ENCODE measurements around the gene SPATA31E1.

SPATA31E1 gene

DNA sequence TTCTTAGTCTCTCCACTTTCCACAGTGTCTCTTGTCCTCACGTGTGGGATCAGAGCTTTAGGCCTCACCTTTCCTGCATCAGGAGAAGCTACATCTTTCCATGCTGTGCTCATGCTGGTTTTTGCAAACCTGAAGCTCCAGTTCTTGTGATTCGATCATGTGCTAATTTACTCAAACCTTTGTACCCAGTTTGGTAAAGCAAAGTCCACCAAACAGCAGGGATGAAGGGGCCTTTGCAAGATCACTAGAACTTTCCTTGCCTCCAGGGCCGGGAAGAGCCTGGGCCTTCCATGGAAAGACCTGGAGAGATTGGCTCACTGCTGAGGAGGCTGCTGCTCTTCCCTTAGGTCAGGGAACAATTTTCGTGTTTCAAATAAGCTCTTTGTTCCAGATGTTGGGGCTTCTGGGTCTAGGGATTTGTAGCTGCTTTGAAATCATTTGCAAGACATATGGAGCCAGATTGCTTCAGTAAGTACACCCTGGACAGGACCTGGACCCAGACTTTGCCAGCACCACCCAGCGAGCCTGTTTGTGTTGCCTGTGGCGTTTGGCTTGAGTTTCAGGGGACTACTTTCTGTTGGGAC lies 18.7 kb upstream of the SPATA31E1 start:
- no peak for DNase-seq (ENCODE audit: low read depth, low spot score)

DNA sequence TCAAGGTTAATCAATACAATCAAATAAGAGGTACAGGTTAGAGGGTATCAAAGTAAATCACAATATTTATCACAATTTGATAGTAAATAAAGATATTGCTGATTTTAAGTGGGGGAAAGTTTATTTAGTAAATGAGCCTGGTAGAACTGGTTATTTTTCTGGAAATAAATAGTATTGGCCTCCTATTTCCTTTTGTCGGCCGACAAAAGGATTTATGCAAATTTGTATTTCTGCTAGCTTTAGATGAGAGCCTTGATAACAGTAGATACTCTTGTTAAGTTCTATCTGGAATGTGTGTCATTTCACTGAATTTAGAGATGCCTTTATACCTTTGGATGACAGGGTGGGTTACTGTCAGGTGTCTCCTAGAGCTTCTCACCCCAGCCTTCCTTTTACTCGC lies 17.8 kb upstream of the SPATA31E1 start:
- no peak for DNase-seq (ENCODE audit: low read depth, low spot score)

DNA sequence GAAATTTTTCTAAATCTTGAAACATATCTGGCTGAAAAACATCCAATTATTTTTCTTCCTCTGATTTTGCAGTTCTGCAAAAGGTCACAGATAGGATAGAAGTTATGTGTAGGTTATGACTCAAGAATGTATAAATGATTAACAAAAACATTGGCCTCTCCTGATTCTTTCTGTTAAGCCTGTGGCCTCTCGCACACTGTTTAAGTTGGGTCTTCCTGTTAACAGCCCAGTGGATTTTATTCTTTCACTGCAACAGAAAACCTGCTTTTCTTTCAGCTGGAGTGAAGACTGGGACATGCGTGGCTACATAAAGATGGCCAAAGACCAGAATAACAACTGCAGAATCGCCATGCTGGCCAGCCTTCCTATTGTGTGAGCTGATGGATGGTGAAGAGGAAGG lies 17.1 kb upstream of the SPATA31E1 start:
- no peak for DNase-seq (ENCODE audit: low read depth, low spot score)

DNA sequence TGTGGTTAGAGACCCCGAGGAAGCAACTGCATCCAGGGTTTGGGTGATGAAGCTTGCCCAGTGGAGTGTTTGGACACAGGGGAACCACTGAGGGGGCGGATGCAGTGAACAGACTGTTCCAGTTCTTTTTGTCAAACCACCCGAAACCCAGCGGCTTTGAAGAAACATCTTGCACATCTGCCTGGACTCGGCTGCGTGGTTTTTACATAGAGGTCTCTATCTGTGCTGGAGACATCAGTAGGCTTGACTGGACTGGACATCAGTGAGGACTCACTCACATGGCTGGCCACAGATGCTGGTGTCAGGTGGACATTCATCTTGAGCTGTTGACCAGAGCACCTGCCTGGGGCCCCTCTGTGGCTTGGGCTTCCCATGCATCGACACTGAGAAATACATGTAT lies 15.3 kb upstream of the SPATA31E1 start:
- no peak for DNase-seq (ENCODE audit: low read depth, low spot score)

DNA sequence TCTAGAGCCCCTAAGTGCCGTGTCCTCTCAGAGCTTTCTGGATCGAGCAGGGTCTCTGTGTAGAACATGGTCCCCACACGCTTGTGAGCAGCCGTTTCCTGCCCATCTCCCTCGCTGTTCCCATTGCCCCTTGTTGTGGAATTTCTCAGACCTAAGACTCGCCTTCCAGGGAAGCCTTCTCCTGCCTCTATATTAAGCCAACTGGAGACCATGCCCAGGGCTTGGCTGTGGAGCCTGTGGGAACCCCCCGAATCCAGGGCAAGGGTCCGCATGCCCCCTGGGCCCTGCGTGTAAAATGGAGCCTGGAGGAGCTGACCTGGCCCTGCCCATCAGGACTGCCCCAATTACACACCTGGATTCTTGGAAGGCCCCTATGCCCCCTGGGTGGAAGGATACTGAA lies 14.5 kb upstream of the SPATA31E1 start:
- DNase-seq (ENCODE audit: low read depth, low spot score) = no peak

DNA sequence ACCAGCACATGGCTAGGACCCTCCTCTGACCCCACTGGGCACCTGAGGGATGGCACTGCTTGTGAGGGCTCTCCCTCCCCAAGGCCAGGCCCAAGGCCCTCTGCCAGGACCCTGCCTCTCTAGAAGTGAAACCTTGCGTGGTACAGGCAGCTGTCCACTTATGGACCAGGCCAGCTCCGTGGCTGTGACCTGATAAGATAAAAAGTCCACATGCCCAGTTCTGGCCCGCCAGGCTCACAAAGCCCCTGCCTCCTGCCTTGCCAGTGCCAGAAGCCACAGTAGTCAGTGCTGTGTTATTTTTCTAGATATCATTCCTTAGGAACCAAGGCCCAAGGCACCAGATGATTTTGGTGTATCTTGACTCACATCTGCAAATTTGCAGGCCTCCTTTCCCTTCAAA lies 14.0 kb upstream of the SPATA31E1 start:
- no peak for DNase-seq (ENCODE audit: low read depth, low spot score)

DNA sequence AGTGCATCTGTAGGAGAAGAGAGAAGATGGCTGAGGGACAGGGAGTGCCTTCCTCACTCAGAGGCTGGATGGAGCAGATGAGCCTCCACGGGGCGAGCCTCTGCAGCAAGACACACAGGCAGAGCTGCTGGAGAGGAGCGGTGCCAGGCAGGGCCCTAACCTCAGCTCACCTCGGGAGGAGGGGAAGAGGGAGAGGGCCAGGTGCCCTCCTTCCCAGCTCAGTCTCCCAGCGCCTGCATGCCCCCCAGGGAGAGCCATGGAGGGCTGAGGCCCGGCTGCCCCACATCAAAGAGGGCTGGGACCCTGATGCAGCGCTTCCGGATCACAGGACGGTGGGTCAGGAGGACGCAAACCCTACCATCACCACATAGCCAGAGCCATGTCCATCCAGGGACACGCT lies 13.6 kb upstream of the SPATA31E1 start:
- DNase-seq (ENCODE audit: low read depth, low spot score) = no peak

DNA sequence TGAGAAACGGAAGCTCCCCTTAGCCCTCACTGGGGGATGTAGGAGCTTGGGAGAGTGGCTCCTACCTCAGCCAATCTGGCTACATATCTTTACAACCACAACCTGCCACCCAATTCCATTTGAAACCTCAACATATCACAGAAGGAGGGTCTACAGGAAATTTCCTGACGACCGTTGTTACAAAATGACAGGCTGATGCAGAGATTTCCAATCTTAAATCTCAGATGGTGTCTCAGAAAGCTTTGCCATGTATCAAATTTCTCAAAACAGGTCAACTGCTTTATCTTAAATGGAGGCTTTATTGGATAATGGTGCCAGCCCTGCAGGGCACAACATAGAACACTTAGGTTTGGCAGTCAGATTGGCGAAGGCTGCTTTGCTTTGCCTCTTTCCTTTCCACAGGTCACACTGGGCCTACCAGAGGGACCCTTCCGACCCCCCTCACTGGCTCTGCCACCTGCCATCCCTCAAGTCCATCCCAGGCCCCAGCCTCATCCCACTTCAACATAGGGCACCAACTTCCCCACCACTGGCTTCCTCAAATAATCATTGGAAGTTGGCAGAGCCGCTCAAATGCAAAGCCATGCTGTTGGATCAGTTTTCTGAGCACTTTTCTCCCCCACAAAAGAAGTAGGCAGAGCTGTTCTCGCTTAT lies 11.1 kb upstream of the SPATA31E1 start:
- no peak for DNase-seq (ENCODE audit: low read depth, low spot score)

DNA sequence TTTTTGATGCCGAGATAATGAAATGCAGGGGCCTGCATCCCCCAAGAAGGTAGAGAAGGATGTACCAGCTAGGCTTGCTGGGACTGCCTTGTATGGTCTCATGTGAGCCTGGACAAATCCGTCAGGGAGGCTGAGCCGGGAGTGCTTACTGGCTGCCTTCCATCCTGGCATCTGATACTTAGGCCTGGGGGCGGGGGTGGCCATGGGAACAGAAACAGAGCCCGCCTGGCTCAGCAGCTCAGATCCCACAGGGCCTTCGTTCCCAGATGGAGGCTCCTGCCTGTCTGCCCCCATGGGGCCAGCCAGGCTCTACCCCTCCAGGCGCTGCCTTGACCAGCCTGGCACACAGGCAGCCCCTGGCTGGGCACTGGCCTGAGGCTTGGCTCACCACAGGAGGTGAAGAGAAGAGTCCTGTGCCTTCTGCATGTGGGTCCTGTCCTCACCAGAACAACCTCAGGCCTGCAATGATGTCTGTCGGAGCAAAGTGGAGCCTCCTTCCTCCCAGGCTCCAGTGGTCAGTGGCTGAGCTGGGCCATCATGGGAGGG lies 10.5 kb upstream of the SPATA31E1 start:
- DNase-seq (ENCODE audit: low read depth, low spot score) = peak; percentile 77

DNA sequence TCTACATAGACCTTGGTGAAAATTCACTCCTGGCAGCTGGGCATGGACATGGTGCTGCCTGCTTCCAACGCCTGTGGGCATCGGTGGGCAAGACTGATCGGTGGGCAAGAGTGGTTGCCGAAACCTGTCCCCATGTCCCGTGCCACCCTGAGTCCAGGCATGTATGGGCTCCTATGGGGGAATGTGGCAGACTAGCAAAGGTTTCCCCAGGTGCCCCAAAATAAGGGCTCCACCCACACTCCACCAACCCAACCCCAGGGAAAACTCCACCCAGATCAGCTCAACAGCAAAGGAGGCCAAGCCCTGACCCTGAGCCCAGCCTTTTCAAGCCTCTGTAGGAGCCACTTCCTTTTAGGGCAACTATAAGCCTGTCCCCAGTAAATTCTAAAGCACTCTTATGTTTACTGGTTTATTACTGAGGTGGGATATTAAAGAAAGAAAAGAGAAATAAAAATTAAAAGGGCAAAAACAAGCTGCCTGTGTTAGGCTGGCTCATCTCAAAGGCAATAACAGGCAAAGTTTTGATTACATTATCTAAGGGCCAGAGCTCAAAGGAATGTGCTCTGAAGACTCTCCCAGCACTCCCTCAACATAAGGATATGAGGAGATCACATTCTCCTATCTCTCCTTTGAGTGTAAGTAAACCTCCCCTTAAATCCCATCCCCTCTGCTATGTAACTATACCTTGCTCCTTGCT lies 8.9 kb upstream of the SPATA31E1 start:
- DNase-seq (ENCODE audit: low read depth, low spot score) = no peak

DNA sequence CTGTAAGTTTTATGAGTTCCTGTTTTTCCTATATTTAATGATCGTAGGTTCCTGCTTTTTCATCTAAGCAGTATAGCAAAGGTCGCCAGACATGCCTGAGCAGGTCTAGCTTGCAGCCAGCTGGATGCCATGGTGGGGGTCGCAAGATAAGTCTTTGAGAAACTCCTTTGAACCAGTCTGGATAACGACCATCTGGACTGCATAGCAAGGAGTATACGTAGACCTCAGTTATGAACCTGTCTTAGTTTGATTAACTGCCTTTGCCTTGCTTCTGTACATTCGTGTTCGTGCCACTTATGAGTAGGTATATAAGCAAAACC lies 8.4 kb upstream of the SPATA31E1 start:
- no peak for DNase-seq (ENCODE audit: low read depth, low spot score)

DNA sequence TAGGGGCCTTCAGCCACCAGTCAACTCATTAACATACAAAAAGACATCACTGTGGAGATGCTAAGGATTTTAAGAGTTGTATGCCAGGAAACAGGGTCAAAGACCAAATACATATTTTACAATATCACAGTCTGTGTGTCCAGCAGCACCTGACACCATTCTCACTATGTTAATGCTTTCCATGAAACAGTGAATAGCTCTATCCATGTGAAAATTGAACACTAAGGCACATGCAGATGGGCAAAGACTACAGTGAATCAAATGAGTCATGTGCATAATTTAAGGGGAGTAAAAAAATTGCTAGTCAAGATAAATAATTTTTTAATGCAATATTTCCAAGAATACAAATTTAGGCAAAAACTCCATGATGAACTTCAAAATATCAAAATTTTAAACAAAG lies 7.6 kb upstream of the SPATA31E1 start:
- no peak for DNase-seq (ENCODE audit: low read depth, low spot score)

DNA sequence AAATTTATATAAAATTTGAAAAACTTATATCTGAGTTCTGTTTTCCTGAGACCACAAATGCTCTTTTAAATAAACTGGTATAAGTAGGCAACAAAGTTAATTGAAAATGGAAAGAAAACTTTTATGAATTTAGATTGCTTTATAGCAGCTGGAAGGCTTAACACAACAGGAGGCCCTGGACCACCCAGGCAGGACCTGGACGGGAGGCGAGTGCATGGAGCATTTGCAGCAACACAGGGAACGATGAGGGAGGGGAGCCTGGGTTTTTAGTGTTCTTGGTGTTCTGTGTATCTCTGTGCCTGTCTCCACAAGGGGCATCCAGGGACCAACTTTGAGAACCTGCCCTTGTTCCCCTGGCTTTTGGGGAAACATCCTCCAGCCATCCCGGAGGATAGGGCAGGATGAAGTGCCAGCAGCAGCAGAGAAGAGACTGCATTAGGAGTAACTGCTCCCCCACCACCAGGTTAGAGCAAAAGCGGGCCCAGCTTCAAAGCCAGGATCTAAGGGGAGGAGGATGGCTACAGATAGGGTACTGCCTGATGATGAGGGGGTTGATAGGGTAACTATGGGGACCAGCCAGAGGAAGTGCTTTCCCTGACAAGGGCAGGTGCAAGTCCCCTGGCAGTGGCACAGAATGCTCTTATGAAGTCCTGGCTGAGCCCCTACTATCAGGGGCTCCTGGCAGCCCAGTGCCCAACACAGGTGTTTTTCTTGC lies 6.7 kb upstream of the SPATA31E1 start:
- no peak for DNase-seq (ENCODE audit: low read depth, low spot score)

DNA sequence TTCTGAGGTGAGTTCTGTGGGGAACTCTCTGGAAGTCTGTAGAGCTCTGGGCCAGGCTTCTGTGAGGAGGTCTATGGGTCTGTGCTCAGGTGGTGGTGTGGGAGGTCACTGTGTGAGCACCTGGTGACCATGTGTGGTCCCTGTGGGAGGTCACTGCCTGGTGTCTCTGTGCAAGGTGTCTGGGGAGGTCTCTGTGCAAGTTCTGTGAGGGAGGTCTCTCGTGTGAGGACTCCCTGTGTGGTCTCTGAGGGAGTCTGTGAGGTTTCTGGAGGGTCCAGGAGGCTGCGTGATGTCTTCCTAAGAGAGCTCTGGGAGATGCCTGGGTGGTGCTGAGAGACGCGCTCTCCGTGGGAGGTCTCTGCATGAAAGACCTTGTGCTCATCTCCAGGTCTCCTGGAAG lies 6.0 kb upstream of the SPATA31E1 start:
- DNase-seq (ENCODE audit: low read depth, low spot score) = no peak

DNA sequence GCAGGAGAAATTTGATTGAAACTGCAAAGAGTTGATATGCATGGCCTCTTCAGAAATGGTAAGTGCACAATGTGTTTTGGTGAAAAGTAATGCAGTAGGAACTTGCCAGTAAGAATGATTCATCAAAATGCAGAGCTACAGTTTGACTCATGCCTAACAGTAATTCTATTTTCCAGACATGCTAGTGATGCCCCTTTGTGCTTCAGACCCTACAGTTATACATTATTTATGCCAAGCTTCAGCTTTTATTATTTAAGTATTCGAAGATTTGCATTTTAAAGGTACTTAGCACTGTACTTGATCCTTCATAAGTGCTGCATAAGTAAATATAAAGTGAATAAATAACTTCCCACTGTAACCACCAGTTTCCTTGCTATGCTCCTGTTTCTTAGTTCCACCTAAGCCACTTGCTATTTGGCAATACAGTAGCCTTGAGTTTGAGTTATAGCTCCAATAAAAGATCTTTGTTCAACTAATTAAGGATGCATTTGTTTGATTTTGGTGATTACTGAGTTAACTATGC lies 3.6 kb upstream of the SPATA31E1 start:
- DNase-seq (ENCODE audit: low read depth, low spot score) = peak; percentile 67

DNA sequence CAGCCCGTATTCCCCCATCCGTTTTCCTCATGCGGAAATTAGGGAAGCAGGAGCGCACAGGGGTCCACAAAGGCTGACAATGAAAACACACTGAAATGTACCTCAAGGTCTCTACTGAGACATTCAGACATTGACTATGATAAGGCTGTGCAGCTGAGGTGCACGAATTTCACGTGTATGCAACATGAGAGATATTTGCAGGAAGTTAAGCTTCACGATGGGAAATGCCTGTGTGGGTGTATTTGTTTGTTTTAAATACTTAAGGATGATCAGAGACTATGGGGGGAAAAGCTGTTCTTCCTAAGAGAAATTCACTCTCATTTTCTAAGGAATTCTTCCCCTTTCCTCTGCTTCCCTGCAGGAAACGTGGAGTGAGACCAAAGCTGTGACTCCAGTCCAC lies 2.6 kb upstream of the SPATA31E1 start:
- DNase-seq (ENCODE audit: low read depth, low spot score) = no peak

DNA sequence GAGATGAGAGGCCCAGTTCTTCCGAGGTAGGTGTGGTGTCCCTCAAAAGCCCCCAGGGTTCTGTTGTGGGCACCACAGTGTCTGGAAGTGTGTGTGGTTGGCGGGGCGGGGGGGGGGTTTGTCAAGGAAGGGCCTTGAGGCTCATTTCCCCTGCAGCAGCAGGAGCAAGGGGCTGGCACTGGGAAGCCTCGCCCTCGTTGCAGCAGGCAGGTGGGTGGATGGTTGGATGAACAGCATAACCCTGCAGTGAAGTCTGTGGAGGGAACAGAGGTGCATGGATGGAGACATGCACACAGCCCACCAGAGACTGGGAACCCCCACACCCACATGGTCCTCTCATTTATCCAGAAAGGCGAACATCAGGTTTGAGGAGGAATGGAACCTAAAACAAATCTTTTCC lies 2.0 kb upstream of the SPATA31E1 start:
- DNase-seq (ENCODE audit: low read depth, low spot score) = no peak

DNA sequence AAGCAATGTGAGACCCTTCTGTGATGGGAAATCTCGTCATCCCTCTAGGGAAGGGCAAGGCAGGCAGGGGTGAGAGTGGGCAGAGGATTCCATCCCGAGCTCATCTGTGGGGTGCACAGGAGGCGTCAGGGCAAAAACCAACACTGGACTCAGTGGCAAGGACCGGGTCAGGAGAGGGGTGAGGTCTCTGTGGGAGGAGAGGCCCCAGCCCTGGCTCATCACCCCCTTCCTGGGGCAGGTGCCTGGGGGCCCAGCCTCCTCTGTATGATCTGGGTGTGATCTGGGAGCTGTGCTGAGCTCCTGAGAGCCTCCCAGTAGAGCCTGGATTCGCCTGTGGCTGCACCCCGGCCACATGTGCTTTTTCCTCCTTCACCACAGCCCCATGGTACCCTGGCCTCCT lies 597 bp downstream of the SPATA31E1 start:
- no peak for DNase-seq (ENCODE audit: low read depth, low spot score)

DNA sequence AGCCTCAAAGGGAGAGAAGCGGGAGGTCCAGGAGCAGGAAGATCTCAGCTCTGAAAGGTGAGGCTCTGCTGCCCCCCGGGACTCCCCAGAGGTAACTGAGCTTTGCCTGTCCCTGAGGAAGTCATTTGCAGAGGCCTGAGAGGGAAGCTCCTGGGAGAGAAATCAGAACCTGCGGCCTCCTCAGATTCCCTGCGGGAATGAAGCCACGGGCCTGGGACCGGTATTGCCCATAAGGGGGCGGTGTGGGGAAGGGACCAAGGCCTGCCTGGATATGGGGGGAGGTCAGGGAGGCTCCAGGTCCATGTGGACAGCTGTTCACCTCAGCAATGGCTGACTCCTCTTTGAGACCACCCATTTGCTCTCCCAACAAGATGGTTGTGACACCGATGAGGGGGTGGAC lies 1.3 kb downstream of the SPATA31E1 start:
- no peak for DNase-seq (ENCODE audit: low read depth, low spot score)

DNA sequence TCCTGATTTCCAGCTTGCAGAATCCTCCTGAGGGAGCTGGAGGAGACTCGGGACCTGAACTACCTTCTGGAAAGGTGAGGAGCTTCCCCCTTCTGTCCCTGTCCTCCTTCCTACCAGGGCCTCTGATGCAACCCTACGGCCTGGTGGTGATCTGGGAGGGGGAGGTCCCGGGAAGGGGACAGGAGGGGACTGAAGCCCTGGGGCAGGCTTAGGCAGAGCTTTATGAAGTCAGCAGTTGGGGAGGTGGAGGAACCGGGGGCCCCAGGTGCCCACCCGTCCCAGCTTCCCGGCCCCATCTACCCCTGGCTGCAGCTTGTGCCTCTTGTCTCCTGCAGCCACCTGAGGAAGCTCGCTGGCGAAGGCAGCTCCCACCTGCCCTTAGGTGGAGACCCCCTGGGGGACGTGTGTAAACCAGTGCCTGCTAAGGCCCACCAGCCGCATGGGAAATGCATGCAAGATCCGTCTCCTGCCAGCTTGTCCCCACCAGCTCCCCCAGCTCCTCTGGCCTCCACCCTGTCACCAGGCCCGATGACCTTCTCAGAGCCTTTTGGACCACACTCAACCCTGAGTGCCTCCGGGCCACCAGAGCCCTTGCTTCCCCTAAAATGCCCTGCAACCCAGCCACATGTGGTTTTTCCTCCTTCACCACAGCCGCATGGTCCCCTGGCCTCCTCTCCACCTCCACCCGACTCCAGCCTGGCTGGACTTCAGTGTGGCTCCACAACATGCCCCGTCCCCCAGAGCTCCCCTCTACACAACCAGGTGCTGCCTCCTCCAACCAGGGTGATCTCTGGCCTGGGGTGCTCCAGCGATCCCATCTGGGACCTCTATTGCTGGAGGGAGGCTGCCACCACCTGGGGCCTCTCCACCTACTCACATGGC lies 2.1 kb downstream of the SPATA31E1 start:
- no peak for DNase-seq (ENCODE audit: low read depth, low spot score)

DNA sequence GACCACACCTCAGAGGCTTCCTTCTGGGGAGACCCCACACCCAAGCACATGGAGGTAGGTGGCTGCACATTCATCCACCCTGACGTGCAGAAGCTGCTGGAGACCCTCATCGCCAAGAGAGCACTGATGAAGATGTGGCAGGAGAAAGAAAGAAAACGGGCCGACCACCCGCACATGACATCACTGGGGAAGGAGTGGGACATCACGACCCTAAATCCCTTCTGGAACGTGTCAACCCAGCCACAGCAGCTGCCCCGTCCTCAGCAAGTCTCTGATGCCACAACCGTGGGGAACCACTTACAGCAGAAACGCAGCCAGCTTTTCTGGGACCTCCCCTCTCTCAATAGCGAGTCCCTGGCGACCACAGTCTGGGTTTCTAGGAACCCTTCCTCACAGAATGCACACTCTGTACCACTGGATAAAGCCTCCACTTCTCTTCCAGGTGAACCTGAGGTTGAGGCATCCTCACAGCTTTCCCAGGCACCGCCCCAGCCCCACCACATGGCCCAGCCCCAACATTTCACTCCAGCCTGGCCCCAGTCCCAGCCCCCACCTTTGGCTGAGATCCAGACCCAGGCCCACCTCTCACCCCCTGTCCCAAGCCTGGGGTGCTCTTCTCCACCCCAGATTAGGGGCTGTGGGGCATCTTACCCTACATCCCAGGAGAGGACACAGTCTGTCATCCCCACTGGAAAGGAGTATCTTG lies 3.0 kb downstream of the SPATA31E1 start:
- no peak for DNase-seq (ENCODE audit: low read depth, low spot score)
